Stimulated activated naive CD8-positive, alpha-beta T cell treated with anti-CD3 and anti-CD28 coated beads, Interleukin-15, Interleukin-2, amounts not matched to agents 100 U/mL and 50 U/mL, for 24 hours (primary cell): ENCODE data around the gene C21orf91.

Experiments
- ATAC-seq: fragments of 150-1000 bp; cut with Tn5 transposase; one replicate; pipeline ENCODE4 v1.10.0; 2021
- DNase-seq: peaks from one replicate; pipeline ENCODE4 v3.0.0; 2021

Gene C21orf91

DNA sequence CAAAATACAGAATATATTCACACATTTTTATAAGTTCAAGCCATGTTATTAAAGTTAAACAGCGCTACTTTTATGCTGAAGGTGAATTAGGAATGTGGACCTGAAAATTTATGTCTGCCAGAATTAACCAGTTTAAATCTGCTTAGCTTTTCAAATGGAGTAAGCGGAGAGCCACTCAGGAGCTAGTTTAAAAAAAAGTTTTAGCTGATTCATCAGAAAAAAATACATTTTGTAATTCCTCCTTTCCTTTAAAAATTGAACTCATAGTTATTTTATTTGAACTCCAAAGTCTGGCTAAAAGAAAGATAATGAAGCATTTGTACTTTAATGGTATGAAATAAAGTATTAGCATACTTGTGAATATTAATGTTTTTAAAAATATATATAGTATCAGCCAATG is 21.2 kb downstream of the C21orf91 start:
- no peak for ATAC-seq
- DNase-seq = no peak

DNA sequence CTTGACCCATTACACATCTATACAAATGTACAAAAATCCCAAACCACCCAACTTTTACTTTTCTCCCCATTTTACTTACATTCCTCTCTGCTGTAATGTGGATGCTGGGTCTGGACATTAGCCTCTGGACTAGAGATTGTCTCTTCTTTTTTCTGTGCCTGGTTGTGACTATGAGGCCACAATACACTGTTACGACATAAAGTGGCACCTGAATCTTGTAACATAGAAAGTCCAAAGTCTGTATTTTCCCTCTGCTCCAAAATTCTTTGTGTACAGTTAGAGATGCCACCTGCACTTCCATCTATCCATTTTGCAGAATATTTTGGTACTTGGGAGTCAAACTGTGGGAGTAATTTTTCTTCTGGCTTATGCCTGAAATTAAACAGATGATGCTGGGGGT is 22.7 kb downstream of the C21orf91 start:
- DNase-seq = no peak

GRCh38 chr21:17796037-17796403 is 23.1 kb downstream of the C21orf91 start:
- DNase-seq (no peak), ATAC-seq (peak; percentile 82)

More for the DNA sequence above, 22.7 kb downstream of the C21orf91 start:
- ATAC-seq = no peak

GRCh38 chr21:17795146-17796036 is 23.8 kb downstream of the C21orf91 start:
- ATAC-seq (peak; percentile 17), DNase-seq (no peak)

DNA sequence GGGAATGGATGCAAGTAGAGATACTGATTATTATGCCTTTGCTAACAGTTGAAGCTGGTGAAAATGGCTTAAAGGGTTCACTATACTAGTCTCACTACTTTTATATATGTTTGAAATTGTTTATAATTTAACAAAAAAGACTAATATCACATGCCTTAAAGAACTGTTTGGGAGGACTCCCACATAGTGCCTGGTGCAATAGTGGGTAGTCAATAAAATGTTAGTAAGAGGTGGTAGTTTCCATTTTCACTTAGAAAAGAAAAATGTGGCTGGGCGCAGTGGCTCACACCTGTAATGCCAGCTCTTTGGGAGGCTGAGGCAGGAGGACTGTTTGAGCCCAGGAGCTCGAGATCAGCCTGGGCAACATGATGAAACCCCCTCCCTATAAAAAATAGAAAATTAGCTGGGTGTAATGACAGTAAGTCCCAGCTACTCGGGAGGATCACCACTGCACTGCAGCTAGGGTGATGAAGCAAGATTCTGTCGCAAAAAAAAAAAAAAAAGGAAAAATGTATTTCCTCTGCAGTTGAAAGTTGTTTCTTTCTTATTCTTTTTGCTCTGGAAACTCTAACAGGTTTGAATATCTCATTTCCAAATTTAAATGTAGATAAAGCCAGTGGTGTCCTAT is 24.5 kb downstream of the C21orf91 start:
- DNase-seq (no peak), ATAC-seq (no peak)

GRCh38 chr21:17793246-17794123 is 25.7 kb downstream of the C21orf91 start:
- ATAC-seq = peak; percentile 42

GRCh38 chr21:17789656-17790055 is 29.5 kb downstream of the C21orf91 start:
- ATAC-seq (peak; percentile 7), DNase-seq (no peak)

More at GRCh38 chr21:17793246-17794123, 25.7 kb downstream of the C21orf91 start:
- DNase-seq = no peak

- DNase-seq = no peak
- ATAC-seq = no peak
Observed at GRCh38 chr21:17789069-17789468, 30.1 kb downstream of the C21orf91 start.

DNA sequence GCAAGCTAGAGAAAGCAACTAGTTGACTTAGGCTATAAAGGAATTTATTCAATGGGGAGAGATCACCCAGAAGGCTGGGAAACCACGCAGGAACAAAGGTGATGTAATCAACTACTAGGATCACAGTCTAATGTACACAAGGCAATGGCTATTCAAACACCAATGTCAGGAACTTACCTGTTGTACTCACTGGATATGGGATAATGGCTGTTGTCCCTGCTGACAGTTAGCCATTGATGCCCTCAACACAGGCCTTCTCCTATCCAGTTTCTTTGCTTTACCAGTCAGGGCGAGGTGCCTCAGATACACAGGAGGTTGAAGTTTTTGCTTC is 32.3 kb downstream of the C21orf91 start:
- DNase-seq (no peak), ATAC-seq (no peak)

DNA sequence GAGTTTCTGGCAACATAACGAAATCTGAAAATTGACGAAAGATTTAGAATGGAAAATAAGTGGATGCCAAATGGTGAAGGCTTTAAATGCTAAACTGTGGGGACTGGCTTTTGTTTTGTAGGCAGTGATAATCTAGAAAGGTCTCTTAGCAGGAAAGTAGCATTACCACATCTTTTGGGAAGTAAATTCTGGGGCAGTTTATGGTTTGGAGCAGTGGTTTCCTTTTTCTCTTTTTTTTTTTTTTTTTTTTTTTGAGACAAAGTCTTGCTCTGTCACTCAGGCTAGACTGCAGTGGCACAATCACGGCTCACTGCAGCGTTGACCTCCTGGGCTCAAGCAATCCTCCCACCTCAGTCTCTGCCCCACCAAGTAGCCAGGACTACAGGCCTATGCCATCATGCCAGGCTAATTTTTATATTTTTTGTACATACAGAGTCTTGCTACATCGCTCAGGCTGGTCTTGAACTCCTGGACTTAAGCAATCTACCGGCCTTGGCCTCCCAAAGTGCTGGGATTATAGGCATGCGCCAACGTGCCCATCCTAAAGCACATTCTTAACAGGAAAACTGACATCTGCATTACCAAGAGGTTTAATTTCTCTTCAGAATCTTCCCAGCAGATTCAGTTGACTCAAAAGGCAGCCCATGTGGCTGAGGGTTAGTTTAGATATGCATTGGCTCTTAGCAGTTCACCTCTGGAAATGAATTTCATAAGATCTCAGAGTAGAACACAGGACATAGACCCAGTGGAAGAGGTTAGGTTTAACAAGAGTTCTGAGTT is 32.9 kb downstream of the C21orf91 start:
- ATAC-seq (no peak), DNase-seq (no peak)

GRCh38 chr21:17785403-17785788 is 33.8 kb downstream of the C21orf91 start:
- ATAC-seq = no peak
- no peak for DNase-seq

- DNase-seq = no peak
- peak; percentile 78 for ATAC-seq
Observed at GRCh38 chr21:17784604-17785402, 34.4 kb downstream of the C21orf91 start.

GRCh38 chr21:17784180-17784598 is 35.0 kb downstream of the C21orf91 start:
- peak; percentile 33 for ATAC-seq
- DNase-seq = no peak

GRCh38 chr21:17783481-17784179 is 35.5 kb downstream of the C21orf91 start:
- no peak for DNase-seq
- ATAC-seq = peak; percentile 62

- no peak for DNase-seq
Observed at GRCh38 chr21:17783003-17783402, 36.2 kb downstream of the C21orf91 start.

GRCh38 chr21:17782051-17782450 is 37.1 kb downstream of the C21orf91 start:
- no peak for DNase-seq
- no peak for ATAC-seq

More at GRCh38 chr21:17783003-17783402, 36.2 kb downstream of the C21orf91 start:
- ATAC-seq = no peak

DNA sequence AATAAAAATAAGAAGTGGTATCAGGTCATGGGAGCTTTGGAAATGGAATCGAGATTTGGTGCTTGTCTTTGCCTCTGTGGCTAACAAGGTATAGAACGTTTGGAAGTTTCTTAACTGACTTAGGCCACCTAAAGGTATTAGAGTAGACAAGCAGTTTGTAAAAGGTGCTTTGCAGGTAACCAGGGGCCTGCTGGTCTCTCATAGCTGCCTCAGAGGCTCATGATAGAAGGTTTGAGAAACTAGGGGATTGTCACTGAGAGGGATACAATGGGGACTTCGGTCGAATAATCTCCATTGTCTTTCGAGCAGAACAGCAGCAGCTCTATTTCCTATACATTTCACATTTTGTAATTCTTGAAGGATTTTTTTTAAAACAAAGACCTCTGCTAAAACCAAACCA is 37.6 kb downstream of the C21orf91 start:
- no peak for ATAC-seq
- DNase-seq = no peak

- no peak for ATAC-seq
Observed at GRCh38 chr21:17780539-17780938, 38.6 kb downstream of the C21orf91 start.

GRCh38 chr21:17779980-17780379 is 39.2 kb downstream of the C21orf91 start:
- ATAC-seq (no peak), DNase-seq (no peak)

More at GRCh38 chr21:17780539-17780938, 38.6 kb downstream of the C21orf91 start:
- DNase-seq = peak; percentile 33

GRCh38 chr21:17779496-17779895 is 39.7 kb downstream of the C21orf91 start:
- no peak for ATAC-seq
- no peak for DNase-seq
